IPS-20b (cell line): Measurements from ENCODE around the gene CAND1.

Experiments
- H3K27ac ChIP-seq: one replicate; pipeline ENCODE4 v1.5.1; 2013; ENCODE audit warnings: low read length
- H3K27me3 ChIP-seq: 2 replicates; pipeline ENCODE4 v1.6.1; 2013; ENCODE audit warnings: mild to moderate bottlenecking, low read length, inconsistent platforms; ENCODE audit not compliant: insufficient read depth
- H3K36me3 ChIP-seq: 2 replicates; pipeline ENCODE4 v1.6.1; 2013; ENCODE audit warnings: low read depth, mild to moderate bottlenecking, inconsistent platforms, low read length, moderate library complexity; ENCODE audit not compliant: insufficient read depth
- H3K4me1 ChIP-seq: 2 replicates; pipeline ENCODE4 v1.6.1; 2013; ENCODE audit warnings: mild to moderate bottlenecking, control low read depth, inconsistent platforms, low read length, moderate library complexity; ENCODE audit not compliant: insufficient read depth
- H3K4me3 ChIP-seq: 2 replicates; pipeline ENCODE4 v1.5.1; 2013; ENCODE audit warnings: mild to moderate bottlenecking, low read length, inconsistent platforms
- H3K9ac ChIP-seq: 2 replicates; pipeline ENCODE4 v1.6.1; 2013; ENCODE audit warnings: low read depth, mild to moderate bottlenecking, inconsistent platforms, low read length, moderate library complexity
- H3K9me3 ChIP-seq: 2 replicates; pipeline ENCODE4 v1.6.1; 2013; ENCODE audit warnings: mild to moderate bottlenecking, low read depth, low read length, inconsistent platforms; ENCODE audit not compliant: insufficient read depth

CAND1 gene

GRCh38 chr12:67268896-67269632 lies at the start of gene CAND1:
Gene CAND1, plus strand, starts transcription at chr12:67269358. Its CDS starts 360 bp downstream, at chr12:67269718.
- Histone ChIP-seq H3K4me1 (peaks cover 2% of the 10 kb centered on the region; the same call in 1 of the 2 replicates), H3K9ac (peak within 1 kb of the TSS; percentile 81), H3K36me3 (peaks cover 3% of the 10 kb centered on the region; the same call in 1 of the 2 replicates), H3K27me3 (no peaks in the 10 kb centered on the region), H3K9me3 (no peaks in the 10 kb centered on the region), H3K27ac (peak within 1 kb of the TSS; percentile 29), H3K4me3 (peak within 1 kb of the TSS; percentile 87)

- H3K4me3 ChIP-seq = no peak overlapping the region
- no peak overlapping the region for H3K9ac ChIP-seq
- no peaks in the 10 kb centered on the region for H3K4me1 ChIP-seq
- H3K36me3 ChIP-seq = no peaks in the 10 kb centered on the region
- H3K27ac ChIP-seq = no peak overlapping the region
- H3K27me3 ChIP-seq = no peaks in the 10 kb centered on the region
- H3K9me3 ChIP-seq = no peaks in the 10 kb centered on the region
Observed at GRCh38 chr12:67220065-67220464, 49.1 kb upstream of the CAND1 start.

- H3K27ac ChIP-seq = no peak overlapping the region
- H3K9ac ChIP-seq = no peak overlapping the region
- H3K4me1 ChIP-seq = no peaks in the 10 kb centered on the region
- no peaks in the 10 kb centered on the region for H3K27me3 ChIP-seq
- no peaks in the 10 kb centered on the region for H3K36me3 ChIP-seq
- H3K9me3 ChIP-seq = no peaks in the 10 kb centered on the region
- H3K4me3 ChIP-seq = no peak overlapping the region
Observed at GRCh38 chr12:67222302-67222701, 46.9 kb upstream of the CAND1 start.

DNA sequence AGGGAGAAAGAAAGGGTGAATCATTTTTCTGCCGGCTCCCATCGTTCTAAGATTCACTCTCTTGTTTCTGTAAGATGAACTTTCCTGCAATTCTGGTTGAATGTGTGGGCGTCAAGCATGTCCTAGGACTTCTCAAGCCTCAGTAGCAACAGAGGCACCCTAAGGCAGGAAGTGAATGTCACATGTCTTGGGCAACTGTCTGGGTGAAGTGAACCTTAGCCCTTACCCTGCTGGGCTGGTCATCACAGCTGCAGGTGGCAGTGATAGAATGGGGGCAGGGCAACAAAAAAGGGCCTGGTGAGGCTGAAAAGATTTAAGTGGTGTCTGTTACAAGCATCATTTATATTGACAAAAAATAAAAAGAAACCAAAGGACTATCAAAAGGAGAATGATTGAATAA lies 45.9 kb upstream of the CAND1 start:
- no peak overlapping the region for H3K9ac ChIP-seq
- H3K27ac ChIP-seq = no peak overlapping the region
- H3K9me3 ChIP-seq = no peaks in the 10 kb centered on the region
- no peaks in the 10 kb centered on the region for H3K27me3 ChIP-seq
- no peaks in the 10 kb centered on the region for H3K36me3 ChIP-seq
- no peaks in the 10 kb centered on the region for H3K4me1 ChIP-seq
- no peak overlapping the region for H3K4me3 ChIP-seq

DNA sequence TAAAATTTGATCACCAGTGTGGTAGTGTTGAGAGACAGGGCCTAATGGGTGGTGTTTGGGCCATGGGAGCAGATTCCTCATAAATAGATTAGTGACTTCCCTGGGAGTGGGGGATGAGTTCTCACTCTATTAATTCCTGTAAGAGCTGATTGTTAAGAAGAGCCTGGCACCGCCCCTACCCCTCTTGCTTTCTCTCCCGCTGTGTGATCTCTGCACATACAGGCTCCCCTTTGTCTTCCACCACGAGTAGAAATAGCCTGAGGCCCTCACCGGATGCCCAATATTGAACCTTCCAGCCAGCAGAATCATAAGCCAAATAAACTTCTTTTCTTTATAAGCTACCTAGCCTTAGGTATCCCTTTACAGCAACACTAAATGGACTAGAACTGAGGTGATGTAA lies 31.9 kb upstream of the CAND1 start:
- no peaks in the 10 kb centered on the region for H3K36me3 ChIP-seq
- H3K9me3 ChIP-seq = peaks cover 5% of the 10 kb centered on the region
- H3K27ac ChIP-seq = no peak overlapping the region
- no peaks in the 10 kb centered on the region for H3K27me3 ChIP-seq
- H3K4me1 ChIP-seq = peaks cover 3% of the 10 kb centered on the region; the same call in 1 of the 2 replicates
- peak overlapping the region; percentile 39; the same call in 1 of the 2 replicates for H3K9ac ChIP-seq
- 0 out of 2 replicates have a peak overlapping the region, but pooled peaks have one; percentile 27 for H3K4me3 ChIP-seq

DNA sequence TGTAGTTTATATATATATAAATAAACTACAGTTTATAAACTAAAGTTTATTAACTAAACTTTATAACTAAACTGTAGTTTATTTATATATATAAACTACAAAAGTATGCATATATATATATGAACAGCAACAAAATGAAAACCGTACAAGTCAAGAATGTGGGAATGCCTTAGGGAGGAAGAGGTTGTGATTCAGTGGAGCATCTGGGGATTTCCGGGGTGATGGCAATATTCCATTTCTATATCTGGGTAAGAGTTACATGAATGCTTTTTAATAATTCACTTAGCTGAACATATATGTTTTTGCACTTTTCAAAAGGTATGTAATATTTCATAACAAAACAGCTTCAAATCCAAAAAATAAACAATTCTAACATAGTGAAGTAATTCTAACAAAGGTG lies 30.1 kb upstream of the CAND1 start:
- Histone ChIP-seq H3K27me3 (no peaks in the 10 kb centered on the region), H3K4me3 (no peak overlapping the region), H3K36me3 (no peaks in the 10 kb centered on the region), H3K9me3 (peaks cover 5% of the 10 kb centered on the region), H3K4me1 (peaks cover 3% of the 10 kb centered on the region; the same call in 1 of the 2 replicates), H3K9ac (no peak overlapping the region), H3K27ac (no peak overlapping the region)

DNA sequence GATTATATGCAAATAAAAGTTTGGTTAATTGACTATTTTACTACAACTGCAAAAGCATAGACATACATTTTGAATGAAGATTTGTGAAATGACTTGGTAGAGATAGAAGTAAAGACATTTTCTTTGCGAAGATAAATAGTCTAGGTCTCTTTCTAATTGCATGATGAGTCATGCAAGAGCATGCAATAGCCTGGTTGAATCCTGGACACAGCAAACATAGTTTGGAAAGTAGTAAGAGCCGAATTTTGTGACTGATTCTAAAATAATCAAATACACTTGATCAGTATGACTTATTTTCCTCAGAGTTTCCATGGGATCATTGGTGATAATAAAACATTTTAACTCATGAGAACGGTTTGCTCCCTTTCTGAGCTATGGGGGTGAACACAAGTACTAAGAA lies 27.7 kb upstream of the CAND1 start:
- Histone ChIP-seq H3K9ac (no peak overlapping the region), H3K27me3 (no peaks in the 10 kb centered on the region), H3K4me1 (peaks cover 3% of the 10 kb centered on the region; the same call in 1 of the 2 replicates), H3K36me3 (no peaks in the 10 kb centered on the region), H3K27ac (no peak overlapping the region), H3K4me3 (no peak overlapping the region), H3K9me3 (no peaks in the 10 kb centered on the region)

- Histone ChIP-seq H3K27me3 (no peaks in the 10 kb centered on the region), H3K27ac (no peak overlapping the region), H3K4me3 (no peak overlapping the region), H3K36me3 (no peaks in the 10 kb centered on the region), H3K4me1 (no peaks in the 10 kb centered on the region), H3K9me3 (no peaks in the 10 kb centered on the region), H3K9ac (no peak overlapping the region)
Observed at GRCh38 chr12:67243260-67243659, 25.9 kb upstream of the CAND1 start.

GRCh38 chr12:67245571-67245970 lies 23.6 kb upstream of the CAND1 start:
- no peak overlapping the region for H3K27ac ChIP-seq
- no peaks in the 10 kb centered on the region for H3K27me3 ChIP-seq
- no peak overlapping the region for H3K4me3 ChIP-seq

GRCh38 chr12:67251012-67251411 lies 18.1 kb upstream of the CAND1 start:
- Histone ChIP-seq H3K4me3 (no peak overlapping the region), H3K9ac (no peak overlapping the region), H3K27me3 (no peaks in the 10 kb centered on the region), H3K27ac (no peak overlapping the region), H3K36me3 (no peaks in the 10 kb centered on the region), H3K4me1 (no peaks in the 10 kb centered on the region), H3K9me3 (no peaks in the 10 kb centered on the region)

More at GRCh38 chr12:67245571-67245970, 23.6 kb upstream of the CAND1 start:
- no peaks in the 10 kb centered on the region for H3K36me3 ChIP-seq
- H3K9me3 ChIP-seq = no peaks in the 10 kb centered on the region
- H3K9ac ChIP-seq = no peak overlapping the region
- no peaks in the 10 kb centered on the region for H3K4me1 ChIP-seq

GRCh38 chr12:67254372-67255026 lies 14.7 kb upstream of the CAND1 start:
- Histone ChIP-seq H3K9me3 (no peaks in the 10 kb centered on the region), H3K27ac (no peak overlapping the region), H3K36me3 (no peaks in the 10 kb centered on the region)

GRCh38 chr12:67256649-67257048 lies 12.5 kb upstream of the CAND1 start:
- no peaks in the 10 kb centered on the region for H3K36me3 ChIP-seq
- H3K9me3 ChIP-seq = no peaks in the 10 kb centered on the region
- H3K4me1 ChIP-seq = no peaks in the 10 kb centered on the region
- no peak overlapping the region for H3K27ac ChIP-seq
- H3K27me3 ChIP-seq = no peaks in the 10 kb centered on the region
- no peak overlapping the region for H3K4me3 ChIP-seq
- H3K9ac ChIP-seq = no peak overlapping the region

More at GRCh38 chr12:67254372-67255026, 14.7 kb upstream of the CAND1 start:
- H3K4me3 ChIP-seq = no peak overlapping the region
- no peaks in the 10 kb centered on the region for H3K4me1 ChIP-seq
- no peaks in the 10 kb centered on the region for H3K27me3 ChIP-seq
- no peak overlapping the region for H3K9ac ChIP-seq
